ENCODE results near the gene ZNF674.

- peak in 8 of 11 experiments; percentile 15 to 54 (median 32) for TF ChIP-seq CTCF (IDR thresholded peaks at IDR 0.05 in 8 of 11, conservative IDR thresholded peaks at IDR 0.05 in 3 of 11)
- TF ChIP-seq POLR2AphosphoS5 (IDR thresholded peaks at IDR 0.05): no peak
- TF ChIP-seq POLR2A (IDR thresholded peaks at IDR 0.05): no peak
These were observed 9.7 kb upstream of the ZNF674 start for GRCh38 chrX:46554942-46555341.

All from spleen (tissue), 7 donors.